BLaER1 (cell line): ENCODE data around the gene IDUA.
"Not testable (repeated sequence)": the region's sequence is repeated elsewhere in the genome, so short reads cannot be mapped to it uniquely, and the experiment has no call there.

Source experiments
- H3K27ac ChIP-seq: shearing (Covaris generic); formaldehyde crosslinking; 2 replicates; pipeline ENCODE4 v1.8.1; 2022
- H3K27me3 ChIP-seq: shearing (Covaris generic); formaldehyde crosslinking; 2 replicates; pipeline ENCODE4 v1.8.1; 2022
- H3K36me3 ChIP-seq: shearing (Covaris generic); formaldehyde crosslinking; 2 replicates; pipeline ENCODE4 v1.8.1; 2022
- H3K4me1 ChIP-seq: shearing (Covaris generic); formaldehyde crosslinking; 2 replicates; pipeline ENCODE4 v1.8.1; 2022
- H3K4me2 ChIP-seq: shearing (Covaris generic); formaldehyde crosslinking; 2 replicates; pipeline ENCODE4 v1.8.1; 2022
- H3K4me3 ChIP-seq: shearing (Covaris generic); formaldehyde crosslinking; 2 replicates; pipeline ENCODE4 v1.8.1; 2022
- H3K9ac ChIP-seq: shearing (Covaris generic); formaldehyde crosslinking; 2 replicates; pipeline ENCODE4 v1.8.1; 2022
- H3K9me3 ChIP-seq: shearing (Covaris generic); formaldehyde crosslinking; 2 replicates; pipeline ENCODE4 v1.8.1; 2022
- H4K20me1 ChIP-seq: shearing (Covaris generic); formaldehyde crosslinking; 2 replicates; pipeline ENCODE4 v1.8.1; 2022
- Cebpa-rat ChIP-seq: shearing (Covaris generic); IDR thresholded peaks from 2 replicates; pipeline ENCODE4 v1.8.1; 2022

The IDUA gene

GRCh38 chr4:973431-974397 lies 13.1 kb upstream of the IDUA start, which contains the start of gene DGKQ:
Gene DGKQ, minus strand, starts transcription at chr4:973569. Its CDS starts 87 bp downstream, at chr4:973482.
- Histone ChIP-seq H3K9ac (peak within 1 kb of the TSS; percentile 91), H3K4me2 (peak within 1 kb of the TSS; percentile 100), H3K4me1 (peaks cover 34% of the 10 kb centered on the region), H3K4me3 (peak within 1 kb of the TSS; percentile 96), H4K20me1 (peaks cover 39% of the 10 kb centered on the region), H3K9me3 (peaks cover 15% of the 10 kb centered on the region), H3K27me3 (no peaks in the 10 kb centered on the region), H3K27ac (peak within 1 kb of the TSS; percentile 80), H3K36me3 (peaks cover 18% of the 10 kb centered on the region; the same call in 1 of the 2 replicates)
- TF ChIP-seq Cebpa-rat, result no peak

DNA sequence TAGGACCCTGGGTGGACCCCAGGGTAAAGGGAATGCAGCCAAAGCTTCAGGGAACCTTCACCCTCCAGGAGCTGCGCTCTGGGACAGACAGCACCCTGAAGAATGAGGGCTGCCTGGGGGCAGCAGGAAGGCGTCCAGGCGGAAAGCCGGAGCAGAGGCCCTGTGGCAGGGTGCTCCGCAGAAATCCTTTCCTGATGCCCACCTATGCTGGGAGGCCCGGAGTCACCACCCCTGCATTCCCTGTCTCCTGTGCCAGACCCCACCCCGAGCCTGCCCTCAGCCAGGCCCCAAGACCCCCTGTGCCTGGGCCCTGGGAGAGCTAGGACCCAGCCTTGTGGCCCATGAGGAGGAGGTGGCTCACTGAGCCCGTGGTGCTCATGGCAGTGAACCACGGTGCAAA lies 12.2 kb upstream of the IDUA start:
- Histone ChIP-seq H3K9me3 (peaks cover 15% of the 10 kb centered on the region), H3K4me1 (peaks cover 24% of the 10 kb centered on the region), H3K36me3 (peaks cover 15% of the 10 kb centered on the region; the same call in 1 of the 2 replicates), H3K4me3 (no peak overlapping the region), H3K4me2 (no peak overlapping the region), H3K27ac (no peak overlapping the region), H3K27me3 (no peaks in the 10 kb centered on the region), H3K9ac (no peak overlapping the region), H4K20me1 (peaks cover 34% of the 10 kb centered on the region)
- TF ChIP-seq Cebpa-rat, result no peak

DNA sequence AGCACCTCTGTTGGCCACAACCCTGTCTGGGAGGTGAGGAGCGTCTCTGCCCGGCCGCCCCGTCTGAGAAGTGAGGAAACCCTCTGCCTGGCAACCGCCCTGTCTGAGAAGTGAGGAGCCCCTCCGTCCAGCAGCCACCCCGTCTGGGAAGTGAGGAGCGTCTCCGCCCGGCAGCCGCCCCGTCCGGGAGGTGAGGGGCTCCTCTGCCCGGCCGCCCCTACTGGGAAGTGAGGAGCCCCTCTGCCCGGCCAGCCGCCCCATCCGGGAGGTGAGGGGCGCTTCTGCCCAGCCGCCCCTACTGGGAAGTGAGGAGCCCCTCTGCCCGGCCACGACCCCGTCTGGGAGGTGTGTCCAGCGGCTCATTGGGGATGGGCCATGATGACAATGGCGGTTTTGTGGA lies 10.8 kb upstream of the IDUA start:
- H3K9ac ChIP-seq, H3K27me3 ChIP-seq, H3K4me3 ChIP-seq, H3K4me2 ChIP-seq, H3K36me3 ChIP-seq, H3K27ac ChIP-seq: not testable (repeated sequence)
- Histone ChIP-seq H3K9me3 (peaks cover 15% of the 10 kb centered on the region), H3K4me1 (peaks cover 23% of the 10 kb centered on the region), H4K20me1 (peaks cover 22% of the 10 kb centered on the region)

- Histone ChIP-seq H3K4me3 (no peak overlapping the region), H3K27ac (no peak overlapping the region)
- TF ChIP-seq Cebpa-rat, result no peak
Observed at GRCh38 chr4:978957-979701, 7.7 kb upstream of the IDUA start.

DNA sequence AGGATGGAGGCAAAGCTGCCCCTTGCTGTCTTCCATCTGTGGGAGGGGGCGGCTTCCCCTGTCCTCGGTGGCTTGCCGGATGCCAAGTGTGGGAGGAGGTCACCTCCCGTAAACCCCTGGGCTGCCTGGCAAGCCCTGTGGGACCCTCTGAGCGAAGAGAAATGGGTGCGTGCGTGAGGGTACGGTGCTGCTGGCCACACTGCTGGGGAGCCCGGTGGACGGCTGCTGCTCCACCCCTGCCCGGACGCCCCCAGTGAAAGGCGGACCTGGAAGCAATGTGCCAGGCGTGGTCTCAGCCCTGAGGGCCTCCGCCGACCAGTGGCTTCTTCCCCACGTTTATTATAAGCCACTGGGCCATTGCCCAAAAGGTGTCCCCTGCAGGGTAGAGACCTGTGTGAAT lies 4.6 kb upstream of the IDUA start:
- H3K36me3 ChIP-seq, result no peaks in the 10 kb centered on the region

More at GRCh38 chr4:978957-979701, 7.7 kb upstream of the IDUA start:
- no peaks in the 10 kb centered on the region for H3K27me3 ChIP-seq
- 0 out of 2 replicates have a peak, but pooled peaks cover 5% of the 10 kb centered on the region for H3K4me1 ChIP-seq
- H3K4me2 ChIP-seq, result no peak overlapping the region
- H3K9ac ChIP-seq, result no peak overlapping the region
- no peaks in the 10 kb centered on the region for H3K36me3 ChIP-seq
- peaks cover 10% of the 10 kb centered on the region for H3K9me3 ChIP-seq
- H4K20me1 ChIP-seq, result no peaks in the 10 kb centered on the region

DNA sequence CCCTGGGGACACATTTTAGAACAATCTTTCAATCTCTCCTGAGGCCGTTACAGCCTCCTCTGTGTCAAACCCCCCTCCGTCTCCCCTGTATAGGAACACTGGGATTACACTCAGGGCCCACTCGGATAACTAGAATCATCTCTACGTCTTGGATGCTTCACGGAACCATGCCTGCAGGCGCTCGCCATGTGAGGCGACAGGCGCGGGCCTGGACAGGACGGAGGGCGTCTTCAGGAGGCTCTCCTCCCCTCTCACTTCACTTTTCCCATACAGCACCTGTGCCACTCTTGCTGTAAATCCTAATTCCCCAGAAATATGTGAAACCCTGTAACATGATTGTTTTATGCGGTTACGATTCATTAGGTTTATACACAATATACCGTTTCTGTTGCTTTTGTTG lies 4.0 kb upstream of the IDUA start:
- Histone ChIP-seq H3K36me3 (no peaks in the 10 kb centered on the region), H3K4me1 (peaks cover 26% of the 10 kb centered on the region), H3K27me3 (no peaks in the 10 kb centered on the region), H3K27ac (no peak overlapping the region), H3K4me3 (no peak overlapping the region), H3K4me2 (no peak overlapping the region), H4K20me1 (peaks cover 7% of the 10 kb centered on the region), H3K9me3 (no peaks in the 10 kb centered on the region), H3K9ac (0 out of 2 replicates have a peak overlapping the region, but pooled peaks have one; percentile 3)
- TF ChIP-seq Cebpa-rat, result no peak

More for the DNA sequence above, 4.6 kb upstream of the IDUA start:
- Histone ChIP-seq H3K9ac (no peak overlapping the region), H3K9me3 (no peaks in the 10 kb centered on the region), H3K4me1 (peaks cover 21% of the 10 kb centered on the region), H3K27ac (no peak overlapping the region), H4K20me1 (peaks cover 1% of the 10 kb centered on the region), H3K4me3 (no peak overlapping the region), H3K27me3 (no peaks in the 10 kb centered on the region), H3K4me2 (no peak overlapping the region)
- TF ChIP-seq Cebpa-rat, result no peak

GRCh38 chr4:984336-985054 lies 2.3 kb upstream of the IDUA start:
- TF ChIP-seq Cebpa-rat, result no peak
- Histone ChIP-seq H3K4me2 (peak overlapping the region; percentile 93), H3K27me3 (no peaks in the 10 kb centered on the region), H3K27ac (no peak overlapping the region), H3K4me1 (peaks cover 42% of the 10 kb centered on the region), H3K9me3 (no peaks in the 10 kb centered on the region), H4K20me1 (peaks cover 23% of the 10 kb centered on the region), H3K36me3 (peaks cover 5% of the 10 kb centered on the region; the same call in 1 of the 2 replicates), H3K4me3 (no peak overlapping the region), H3K9ac (no peak overlapping the region)

- Histone ChIP-seq H3K4me2 (peak overlapping the region; percentile 93), H3K27me3 (no peaks in the 10 kb centered on the region), H3K36me3 (peaks cover 13% of the 10 kb centered on the region; the same call in 1 of the 2 replicates), H3K4me1 (peaks cover 42% of the 10 kb centered on the region), H3K9me3 (no peaks in the 10 kb centered on the region), H3K9ac (no peak overlapping the region), H3K4me3 (no peak overlapping the region), H4K20me1 (peaks cover 31% of the 10 kb centered on the region), H3K27ac (no peak overlapping the region)
- TF ChIP-seq Cebpa-rat, result no peak
Observed at GRCh38 chr4:985123-985830, 1.6 kb upstream of the IDUA start.

GRCh38 chr4:986428-986878 lies 391 bp upstream of the IDUA start:
- Histone ChIP-seq H3K9me3 (no peaks in the 10 kb centered on the region), H3K9ac (peak overlapping the region; percentile 83), H3K4me2 (peak overlapping the region; percentile 93), H3K27ac (peak overlapping the region; percentile 70), H3K4me1 (peaks cover 42% of the 10 kb centered on the region), H4K20me1 (peaks cover 43% of the 10 kb centered on the region), H3K4me3 (peak overlapping the region; percentile 78), H3K27me3 (no peaks in the 10 kb centered on the region), H3K36me3 (peaks cover 24% of the 10 kb centered on the region; the same call in 1 of the 2 replicates)
- TF ChIP-seq Cebpa-rat, result no peak
